NCI-H128 (cell line): ENCODE data around the gene TEAD2.

Experiments
- DNase-seq: peaks from one replicate; lab custom pipeline; 2025; ENCODE audit not compliant: unreplicated experiment; lab: John Stamatoyannopoulos, UW

The TEAD2 gene

GRCh38 chr19:49348305-49349189, 13.7 kb downstream of the TEAD2 start:
- DNase-seq = no peak

- no peak for DNase-seq
Observed at GRCh38 chr19:49347835-49348234, 14.4 kb downstream of the TEAD2 start.

- DNase-seq = no peak
Observed at GRCh38 chr19:49347191-49347590, 15.0 kb downstream of the TEAD2 start.

GRCh38 chr19:49344505-49345423, 17.5 kb downstream of the TEAD2 start:
- DNase-seq = no peak

- no peak for DNase-seq
Observed at GRCh38 chr19:49343123-49343522, 19.1 kb downstream of the TEAD2 start.

- no peak for DNase-seq
Observed at GRCh38 chr19:49342291-49342721, 19.9 kb downstream of the TEAD2 start.

GRCh38 chr19:49340865-49341718, 21.1 kb downstream of the TEAD2 start:
- no peak for DNase-seq

GRCh38 chr19:49340069-49340864, 21.9 kb downstream of the TEAD2 start:
- no peak for DNase-seq

- no peak for DNase-seq
Observed at GRCh38 chr19:49339301-49340068, 22.7 kb downstream of the TEAD2 start.

GRCh38 chr19:49338691-49339300, 23.4 kb downstream of the TEAD2 start:
- DNase-seq = no peak

- DNase-seq = no peak
Observed at GRCh38 chr19:49338023-49338677, 24.1 kb downstream of the TEAD2 start.

GRCh38 chr19:49337267-49338022, 24.8 kb downstream of the TEAD2 start:
- no peak for DNase-seq

GRCh38 chr19:49336482-49337266, 25.5 kb downstream of the TEAD2 start:
- DNase-seq = no peak

- DNase-seq = no peak
Observed at GRCh38 chr19:49335784-49336481, 26.3 kb downstream of the TEAD2 start.

GRCh38 chr19:49335071-49335783, 27.0 kb downstream of the TEAD2 start, which contains the start of gene CD37:
Gene CD37, plus strand, starts transcription at chr19:49335406. Its CDS starts 135 bp downstream, at chr19:49335541.
- DNase-seq = no peak
